ENCODE measurements around the gene TMEM132A. TPM values are rescaled to one million over a fixed set of nuclear protein-coding genes. Genes with fewer than 3 reads are reported as not detected.
A peak's percentile ranks its signal among the peaks of the same experiment; 100 is the strongest.

The TMEM132A gene
- total RNA-seq, 2 donors from 2014 or later, result not detected

GRCh38 chr11:60985991-60986915 lies 62.0 kb downstream of the TMEM132A start:
- peak; percentile 89 for ATAC-seq
- peaks cover 14% of the 10 kb centered on the region for H3K36me3 Mint-ChIP-seq (ENCODE audit: low read depth)
- H3K27me3 Mint-ChIP-seq, result no peaks in the 10 kb centered on the region

More at GRCh38 chr11:60985991-60986915, 62.0 kb downstream of the TMEM132A start:
- no peaks in the 10 kb centered on the region for H3K9me3 ChIP-seq (ENCODE audit: control insufficient read depth, low read length, poor library complexity, severe bottlenecking)
- DNase-seq, result peak; percentile 66 to 89 (median 81)
- peaks cover 74% of the 10 kb centered on the region for H3K4me1 Mint-ChIP-seq
- peak overlapping the region; percentile 87 for H3K4me3 Mint-ChIP-seq
- H3K27ac Mint-ChIP-seq, result peak overlapping the region; percentile 100

Other genes starting within 250 kb of the TMEM132A start
- not detected for gene MS4A8, start 224.8 kb upstream of the TMEM132A start, total RNA-seq
- gene MS4A18, start 199.7 kb upstream of the TMEM132A start, total RNA-seq, result not detected
- not detected for gene MS4A15, start 167.6 kb upstream of the TMEM132A start, total RNA-seq
- gene MS4A10, start 139.1 kb upstream of the TMEM132A start, total RNA-seq, result not detected
- 10 to 100 TPM in 1 of 2 donors, 1 to 10 TPM in 1; 9.2 to 13.1 TPM for gene CCDC86, start 82.3 kb upstream of the TMEM132A start, total RNA-seq
- 1 to 10 TPM in 1 of 2 donors, under 1 TPM in 1; 0.52 to 1.8 TPM for gene PTGDR2, start 68.5 kb upstream of the TMEM132A start, total RNA-seq
- not detected for gene ZP1, start 56.9 kb upstream of the TMEM132A start, total RNA-seq
- 10 to 100 TPM; 66.7 to 87.5 TPM for gene PRPF19, start 17.9 kb upstream of the TMEM132A start, total RNA-seq
- gene TMEM109, start 10.3 kb upstream of the TMEM132A start, total RNA-seq, result 10 to 100 TPM; 42.8 to 52.7 TPM
- gene SLC15A3, start 27.7 kb downstream of the TMEM132A start, total RNA-seq, result 10 to 100 TPM in 1 of 2 donors, 1 to 10 TPM in 1; 3.5 to 11.2 TPM
- 100 to 1,000 TPM; 533 to 568 TPM for gene CD6, start 47.2 kb downstream of the TMEM132A start, total RNA-seq
- 100 to 1,000 TPM; 310 to 362 TPM for gene CD5, start 178.0 kb downstream of the TMEM132A start, total RNA-seq
- gene VPS37C, start 237.0 kb downstream of the TMEM132A start, total RNA-seq, result 1 to 10 TPM; 3.5 to 5.6 TPM